ENCODE data around the gene SLC35B3. TPM values are rescaled to one million over a fixed set of nuclear protein-coding genes. Genes with fewer than 3 reads are reported as not detected.

The SLC35B3 gene
- total RNA-seq, 6 donors from 2014 or later: 6.7 to 17.8 (median 14.3) TPM

DNA sequence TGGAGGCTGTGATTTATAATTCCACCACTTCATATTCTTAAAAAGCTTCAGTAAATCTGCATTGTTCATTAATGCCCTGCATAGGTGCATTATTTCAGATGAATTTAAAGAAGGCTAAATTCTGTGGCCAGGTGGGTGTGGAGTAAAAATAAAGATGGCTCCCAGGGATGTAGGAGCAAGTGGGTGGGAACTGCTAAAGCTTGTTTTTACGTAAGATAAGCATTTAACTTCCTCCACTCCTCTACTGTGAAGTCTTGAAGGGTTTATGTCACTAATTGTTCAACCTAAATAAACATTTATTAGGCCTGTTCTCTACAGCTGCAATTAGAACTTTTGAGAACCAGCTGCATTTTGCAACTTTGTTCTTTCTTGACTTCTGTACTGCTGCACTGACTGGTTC, 6.8 kb upstream of the SLC35B3 start:
- no peaks in the 10 kb centered on the region for H3K9me3 ChIP-seq
- no peaks in the 10 kb centered on the region for H3K27me3 ChIP-seq
- H3K36me3 ChIP-seq: no peaks in the 10 kb centered on the region
- 0 to 42% methylated on average over 1 of the region's 1 CpG for WGBS, 2 donors
- H3K4me1 ChIP-seq: no peaks in the 10 kb centered on the region
- H3K27ac ChIP-seq: no peak overlapping the region
- TF ChIP-seq EP300 (IDR thresholded peaks at IDR 0.05) (no peak), POLR2AphosphoS5 (IDR thresholded peaks at IDR 0.05) (no peak), POLR2A (IDR thresholded peaks at IDR 0.05) (no peak)
- TF ChIP-seq, protein P1, sequence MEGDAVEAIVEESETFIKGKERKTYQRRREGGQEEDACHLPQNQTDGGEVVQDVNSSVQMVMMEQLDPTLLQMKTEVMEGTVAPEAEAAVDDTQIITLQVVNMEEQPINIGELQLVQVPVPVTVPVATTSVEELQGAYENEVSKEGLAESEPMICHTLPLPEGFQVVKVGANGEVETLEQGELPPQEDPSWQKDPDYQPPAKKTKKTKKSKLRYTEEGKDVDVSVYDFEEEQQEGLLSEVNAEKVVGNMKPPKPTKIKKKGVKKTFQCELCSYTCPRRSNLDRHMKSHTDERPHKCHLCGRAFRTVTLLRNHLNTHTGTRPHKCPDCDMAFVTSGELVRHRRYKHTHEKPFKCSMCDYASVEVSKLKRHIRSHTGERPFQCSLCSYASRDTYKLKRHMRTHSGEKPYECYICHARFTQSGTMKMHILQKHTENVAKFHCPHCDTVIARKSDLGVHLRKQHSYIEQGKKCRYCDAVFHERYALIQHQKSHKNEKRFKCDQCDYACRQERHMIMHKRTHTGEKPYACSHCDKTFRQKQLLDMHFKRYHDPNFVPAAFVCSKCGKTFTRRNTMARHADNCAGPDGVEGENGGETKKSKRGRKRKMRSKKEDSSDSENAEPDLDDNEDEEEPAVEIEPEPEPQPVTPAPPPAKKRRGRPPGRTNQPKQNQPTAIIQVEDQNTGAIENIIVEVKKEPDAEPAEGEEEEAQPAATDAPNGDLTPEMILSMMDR (IDR thresholded peaks at IDR 0.05): no peak
- ATAC-seq (ENCODE audit: low FRiP score in 2 of 2) (no peak), DNase-seq (no peak)
- H3K4me3 ChIP-seq: no peak overlapping the region

DNA sequence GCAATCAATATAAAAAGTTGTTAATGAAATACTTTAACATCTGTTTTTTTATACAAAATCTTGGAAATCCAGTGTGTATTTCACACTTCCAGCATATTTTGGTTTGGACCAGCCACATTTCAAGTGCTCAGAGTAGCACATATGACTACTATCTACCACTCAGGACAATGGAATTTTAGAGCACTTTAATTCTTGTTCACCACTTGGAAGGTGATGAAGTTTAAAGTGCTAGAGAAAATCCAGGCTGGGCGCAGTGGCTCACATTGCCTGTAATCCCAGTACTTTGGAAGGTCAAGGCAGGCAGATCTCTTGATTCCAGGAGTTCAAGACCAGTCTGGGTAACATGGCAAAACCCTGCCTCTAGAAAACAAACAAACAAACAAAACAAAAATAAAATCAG, 6.1 kb upstream of the SLC35B3 start:
- H3K4me3 ChIP-seq: no peak overlapping the region
- ATAC-seq (ENCODE audit: low FRiP score in 2 of 2): no peak
- no peak for DNase-seq
- TF ChIP-seq POLR2A (IDR thresholded peaks at IDR 0.05) (no peak), POLR2AphosphoS5 (IDR thresholded peaks at IDR 0.05) (no peak), EP300 (IDR thresholded peaks at IDR 0.05) (no peak)
- TF ChIP-seq, protein P1 (IDR thresholded peaks at IDR 0.05): no peak
- H3K27ac ChIP-seq: no peak overlapping the region
- H3K27me3 ChIP-seq: no peaks in the 10 kb centered on the region
- 88 to 100% methylated on average over 1 of the region's 1 CpG for WGBS, 2 donors
- H3K9me3 ChIP-seq: no peaks in the 10 kb centered on the region
- H3K4me1 ChIP-seq: no peaks in the 10 kb centered on the region
- no peaks in the 10 kb centered on the region for H3K36me3 ChIP-seq

DNA sequence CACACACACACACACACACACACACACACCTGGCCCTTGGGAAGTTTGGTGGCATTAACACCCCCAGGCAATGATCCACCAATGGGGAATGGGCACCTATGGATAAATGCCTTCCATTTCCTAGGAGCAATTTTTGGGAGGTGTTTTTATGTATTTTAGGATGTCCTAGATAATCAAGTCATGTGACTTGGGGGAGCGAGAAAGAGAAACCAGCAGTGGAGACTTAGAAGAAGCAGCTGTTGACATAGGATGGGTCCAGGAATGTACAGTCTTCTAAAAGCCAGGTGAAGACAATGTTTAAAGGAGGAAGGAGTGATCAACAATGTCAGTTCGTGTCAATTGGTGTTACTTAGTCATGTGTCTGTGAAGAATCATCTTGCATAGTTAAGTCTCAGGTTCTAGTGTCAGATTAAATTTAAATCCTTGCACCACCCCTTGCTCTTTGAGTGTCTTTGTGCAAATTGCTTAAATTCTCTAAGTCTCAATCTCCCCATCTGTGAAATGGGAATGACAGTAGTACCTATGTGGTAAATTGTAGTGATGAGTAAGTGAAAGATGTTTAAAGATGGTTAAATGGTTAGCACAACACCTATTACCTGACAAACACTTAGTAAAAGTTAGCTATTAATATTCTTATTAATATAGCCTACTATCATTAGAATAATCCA, 4.4 kb upstream of the SLC35B3 start:
- peaks cover 3 to 7% (median 6%) of the 10 kb centered on the region in 4 donors for H3K4me1 ChIP-seq
- no peaks in the 10 kb centered on the region for H3K36me3 ChIP-seq
- ATAC-seq (ENCODE audit: low FRiP score in 2 of 2) (no peak), DNase-seq (no peak)
- H3K27ac ChIP-seq: no peak overlapping the region
- WGBS, 2 donors: 39 to 73% methylated on average over 2 of the region's 2 CpGs
- no peak for TF ChIP-seq EP300 (IDR thresholded peaks at IDR 0.05)
- TF ChIP-seq POLR2A (IDR thresholded peaks at IDR 0.05): no peak
- TF ChIP-seq, protein P1 (IDR thresholded peaks at IDR 0.05): no peak
- no peak for TF ChIP-seq POLR2AphosphoS5 (IDR thresholded peaks at IDR 0.05)
- no peaks in the 10 kb centered on the region for H3K27me3 ChIP-seq
- H3K9me3 ChIP-seq: no peaks in the 10 kb centered on the region
- no peak overlapping the region for H3K4me3 ChIP-seq

DNA sequence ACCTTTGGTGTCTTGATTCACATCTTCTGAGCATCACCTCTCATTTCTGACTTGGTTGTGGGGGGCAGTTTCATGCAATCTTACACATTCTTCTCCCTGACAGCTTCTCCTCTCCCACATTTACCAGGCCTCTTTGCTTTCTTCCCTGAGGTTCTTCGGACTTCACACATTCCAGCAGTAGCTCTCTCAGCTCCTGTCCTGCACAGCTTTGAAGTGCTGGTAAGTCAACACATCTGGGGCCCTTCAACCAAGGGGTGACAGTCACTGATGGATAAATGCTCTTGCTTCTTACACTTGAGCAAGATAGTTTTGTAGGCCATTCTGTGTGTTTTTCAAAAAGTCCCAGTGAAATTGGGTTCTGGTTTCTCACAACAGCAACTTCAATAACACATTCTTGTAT, 2.5 kb upstream of the SLC35B3 start:
- TF ChIP-seq, protein P1 (IDR thresholded peaks at IDR 0.05): no peak
- TF ChIP-seq POLR2A (IDR thresholded peaks at IDR 0.05): no peak
- no peak for TF ChIP-seq EP300 (IDR thresholded peaks at IDR 0.05)
- TF ChIP-seq POLR2AphosphoS5 (IDR thresholded peaks at IDR 0.05): no peak
- H3K9me3 ChIP-seq: no peaks in the 10 kb centered on the region
- H3K4me1 ChIP-seq: peaks cover 19 to 23% (median 20%) of the 10 kb centered on the region in 4 donors
- WGBS, 2 donors: 69 to 76% methylated on average over 1 of the region's 1 CpG
- no peak overlapping the region for H3K27ac ChIP-seq
- ATAC-seq (ENCODE audit: low FRiP score in 2 of 2) (no peak), DNase-seq (no peak)
- no peaks in the 10 kb centered on the region for H3K36me3 ChIP-seq
- no peak overlapping the region for H3K4me3 ChIP-seq
- no peaks in the 10 kb centered on the region for H3K27me3 ChIP-seq

DNA sequence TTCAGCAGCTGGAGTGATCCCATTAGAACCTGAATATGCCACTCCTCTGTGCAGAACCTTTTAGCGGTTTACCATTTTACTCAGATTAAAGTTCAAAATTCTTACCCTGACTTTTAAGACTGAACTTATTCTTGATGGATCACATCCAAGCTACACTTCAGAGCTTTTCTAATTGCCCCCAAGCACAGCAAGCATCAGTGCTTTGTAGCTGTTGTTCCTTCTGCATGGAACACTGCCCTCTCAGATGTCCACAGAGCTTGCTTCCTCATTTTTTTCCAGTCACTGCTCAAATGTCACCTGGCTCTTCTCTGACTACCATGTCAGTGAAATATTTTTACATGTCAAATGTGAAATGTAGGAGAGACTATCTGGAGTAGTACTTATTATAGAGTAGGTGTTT, 1.6 kb upstream of the SLC35B3 start:
- Histone ChIP-seq H3K9me3 (no peaks in the 10 kb centered on the region), H3K36me3 (no peaks in the 10 kb centered on the region), H3K27me3 (no peaks in the 10 kb centered on the region), H3K4me1 (peaks cover 20 to 31% (median 23%) of the 10 kb centered on the region in 4 donors), H3K4me3 (no peak overlapping the region), H3K27ac (no peak overlapping the region)
- WGBS, 2 donors: 100% methylated on average over 1 of the region's 1 CpG
- DNase-seq (no peak), ATAC-seq (ENCODE audit: low FRiP score in 2 of 2) (no peak)
- TF ChIP-seq POLR2AphosphoS5 (IDR thresholded peaks at IDR 0.05): no peak
- TF ChIP-seq, protein P1 (IDR thresholded peaks at IDR 0.05): no peak
- no peak for TF ChIP-seq POLR2A (IDR thresholded peaks at IDR 0.05)
- no peak for TF ChIP-seq EP300 (IDR thresholded peaks at IDR 0.05)
